IPS DF 4.7 (cell line): ENCODE measurements around the gene MAGEB16.
A peak's percentile ranks its signal among the peaks of the same experiment; 100 is the strongest.

Experiments
- DNase-seq: peaks from one replicate; pipeline ENCODE4 v3.0.0-alpha.2; 2013; ENCODE audit warnings: low spot score; ENCODE audit errors: extremely low read depth

The MAGEB16 gene

DNA sequence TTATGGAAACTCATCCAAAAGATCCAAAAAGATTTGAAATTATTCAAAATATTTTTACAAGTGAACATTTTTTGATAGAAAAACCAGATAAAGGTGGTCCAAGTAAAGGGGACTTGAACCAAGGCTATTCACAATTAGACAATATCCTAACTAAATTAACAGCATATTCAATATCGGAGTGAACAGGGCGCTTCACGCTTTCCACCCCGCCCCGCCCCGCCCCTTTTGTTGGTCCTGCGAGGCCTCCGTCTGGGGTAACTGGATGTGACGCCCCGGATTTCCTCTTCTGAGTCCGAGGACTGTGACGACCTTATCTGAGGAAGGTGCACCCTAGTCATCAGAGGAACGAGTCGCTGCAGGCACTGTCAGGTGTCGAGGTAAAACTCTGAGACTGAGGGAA is at the start of gene MAGEB16:
MAGEB16 (plus strand) TSS at position 301 of the 400 bp plus-strand sequence. CDS start 3,855 bp downstream, outside the sequence.
- no peak for DNase-seq

- no peak for DNase-seq
Measured at GRCh38 chrX:35773958-35774564, 24.1 kb upstream of the MAGEB16 start.

DNA sequence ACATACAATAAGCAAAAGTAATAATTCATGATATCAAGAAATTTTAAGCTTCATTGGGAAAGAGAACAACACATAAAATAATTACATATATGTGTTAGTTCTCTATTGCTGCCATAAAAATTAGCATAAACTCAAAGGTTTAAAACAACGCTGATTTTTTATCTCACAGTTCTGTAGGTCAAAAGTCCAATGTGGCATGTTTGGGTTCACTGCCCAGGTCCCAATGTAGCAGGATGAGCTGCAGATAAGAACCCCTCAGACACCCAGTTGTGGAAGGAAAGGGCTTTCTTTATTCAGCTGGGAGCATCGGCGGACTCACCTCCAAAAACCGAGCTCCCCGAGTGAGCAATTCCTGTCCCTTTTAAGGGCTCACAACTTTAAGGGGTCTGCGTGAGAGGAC is 13.1 kb upstream of the MAGEB16 start:
- DNase-seq = no peak

DNA sequence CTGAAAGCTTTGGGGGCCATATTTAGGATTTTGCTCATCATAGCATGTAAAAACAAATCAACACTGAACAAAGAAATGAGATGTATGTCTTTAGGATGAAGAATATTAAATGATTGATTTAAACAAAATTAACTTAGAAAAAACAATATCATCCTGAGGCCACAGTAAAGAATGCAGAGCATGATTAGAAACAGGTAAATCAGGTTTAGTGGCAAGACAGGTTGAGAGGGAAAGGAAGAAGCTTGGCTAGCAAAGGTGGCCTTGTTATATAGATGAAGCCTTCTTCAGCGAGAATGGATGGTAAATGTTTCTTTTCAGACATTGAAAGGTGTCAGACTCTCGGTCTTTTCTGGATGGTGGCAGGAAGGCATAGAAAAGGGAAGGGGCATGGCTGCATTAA is 11.9 kb upstream of the MAGEB16 start:
- DNase-seq = no peak

DNA sequence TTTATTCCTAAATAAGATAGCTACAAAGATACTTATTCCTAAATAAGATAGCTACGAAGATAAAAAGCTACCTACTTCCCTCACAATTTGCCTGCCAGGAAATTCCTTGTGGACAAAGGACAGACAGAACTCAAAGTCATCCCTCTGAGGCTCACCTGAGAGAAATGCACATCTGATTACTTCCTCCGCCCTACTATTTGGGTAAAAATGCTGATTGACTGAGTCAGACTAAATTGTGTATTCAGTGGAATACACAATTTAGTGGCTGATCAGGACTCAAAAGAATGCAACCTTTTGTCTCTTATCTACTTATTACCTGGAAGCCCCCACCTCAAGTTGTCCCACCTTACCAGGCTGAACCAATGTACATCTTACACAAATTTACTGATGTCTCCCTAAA is 10.3 kb upstream of the MAGEB16 start:
- peak; percentile 2 for DNase-seq

DNA sequence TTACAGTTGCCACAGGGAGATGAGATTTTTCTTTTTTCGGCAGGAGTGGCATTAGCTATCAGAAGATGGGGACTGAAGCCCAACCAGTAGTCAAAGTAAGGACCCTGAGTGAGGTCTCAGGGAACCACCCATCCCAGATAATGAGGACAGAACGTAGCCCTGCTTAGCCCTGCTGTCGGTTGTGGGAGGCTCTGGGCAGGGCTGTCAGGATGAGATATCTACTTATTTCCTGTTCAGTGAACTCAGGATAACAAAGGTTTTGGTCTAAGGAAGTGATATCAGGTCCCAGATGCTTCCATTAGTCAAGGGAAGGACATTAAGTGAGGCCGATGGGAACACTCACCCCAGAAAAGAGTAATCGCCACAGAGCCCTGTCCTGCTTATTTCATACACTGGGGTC is 2.3 kb downstream of the MAGEB16 start:
- no peak for DNase-seq

- no peak for DNase-seq
Measured at GRCh38 chrX:35809781-35810180, 11.6 kb downstream of the MAGEB16 start.

DNA sequence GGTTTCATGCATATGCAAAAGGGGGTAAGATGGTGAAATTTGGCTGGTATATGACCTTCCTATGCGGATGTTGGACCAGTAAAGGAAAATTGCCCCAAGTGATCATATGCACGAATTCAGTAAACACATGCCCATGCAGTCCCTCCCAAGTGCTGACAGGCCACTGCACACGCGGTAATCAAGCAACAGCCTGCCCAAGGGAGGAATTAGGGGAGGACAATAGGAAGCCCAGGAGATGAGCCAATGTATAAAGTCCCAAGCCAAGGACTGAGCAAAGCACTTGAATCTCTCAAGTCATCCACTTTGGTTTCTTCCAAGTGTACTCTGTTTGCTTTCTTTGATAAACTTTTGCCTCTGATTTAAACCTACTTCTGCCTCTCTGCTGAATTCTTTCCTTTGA is 21.1 kb downstream of the MAGEB16 start:
- no peak for DNase-seq

GRCh38 chrX:35826503-35826902 is 28.4 kb downstream of the MAGEB16 start:
- no peak for DNase-seq

GRCh38 chrX:35829501-35829900 is 31.4 kb downstream of the MAGEB16 start:
- no peak for DNase-seq

DNA sequence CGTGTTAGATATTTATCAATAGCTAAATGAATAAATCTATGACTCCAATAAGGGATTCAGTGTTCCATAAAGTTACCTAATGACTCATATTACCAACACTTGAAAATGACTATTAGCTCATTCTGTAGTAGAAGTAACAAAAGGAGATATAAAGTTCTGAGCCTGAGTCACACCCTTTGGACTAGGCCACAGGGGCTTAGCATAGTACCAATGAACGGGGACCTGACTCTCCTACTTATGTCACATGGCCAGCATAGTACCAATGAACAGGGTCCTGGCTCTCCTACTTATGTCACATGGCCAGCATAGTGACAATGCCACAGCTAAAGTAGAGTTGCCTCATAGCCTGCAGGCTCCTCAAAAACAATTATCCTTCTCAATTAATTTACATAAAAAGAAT is 43.7 kb downstream of the MAGEB16 start:
- no peak for DNase-seq

GRCh38 chrX:35842674-35843073 is 44.5 kb downstream of the MAGEB16 start:
- DNase-seq = no peak

- DNase-seq = no peak
Measured at GRCh38 chrX:35847736-35848135, 49.6 kb downstream of the MAGEB16 start.
